Smooth muscle cell (in vitro differentiated cells): Measurements from ENCODE around the gene ST6GAL1. TPM values are rescaled to one million over a fixed set of nuclear protein-coding genes. Genes with fewer than 3 reads are reported as not detected.

Experiments used
- DNase-seq: peaks from one replicate; lab custom pipeline; 2025; ENCODE audit not compliant: unreplicated experiment; lab: John Stamatoyannopoulos, UW
- H2AFZ ChIP-seq: fragments of 200-600 bp; sonication (generic); 2 replicates; pipeline ENCODE4 v1.6.0; 2016; ENCODE audit warnings: antibody characterized with exemption, low read depth, mild to moderate bottlenecking
- H3F3A ChIP-seq: fragments of 200-600 bp; sonication (generic); 2 replicates; pipeline ENCODE4 v1.6.0; 2017; ENCODE audit warnings: antibody characterized with exemption, low read depth
- H3K27ac ChIP-seq: fragments of 200-600 bp; sonication (generic); 2 replicates; pipeline ENCODE4 v1.5.1; 2016; ENCODE audit warnings: low read depth, mild to moderate bottlenecking
- H3K27me3 ChIP-seq: fragments of 200-600 bp; sonication (generic); 2 replicates; pipeline ENCODE4 v1.6.1; 2016; ENCODE audit warnings: low read depth, mild to moderate bottlenecking
- H3K36me3 ChIP-seq: fragments of 200-600 bp; sonication (generic); 2 replicates; pipeline ENCODE4 v1.5.1; 2016; ENCODE audit warnings: low read depth
- H3K4me1 ChIP-seq: fragments of 200-600 bp; sonication (generic); 2 replicates; pipeline ENCODE4 v1.5.1; 2016; ENCODE audit warnings: low read depth
- H3K4me2 ChIP-seq: fragments of 200-600 bp; sonication (generic); 2 replicates; pipeline ENCODE4 v1.6.0; 2016; ENCODE audit warnings: mild to moderate bottlenecking
- H3K4me3 ChIP-seq: fragments of 200-600 bp; sonication (generic); 2 replicates; pipeline ENCODE4 v1.5.1; 2016; ENCODE audit warnings: mild to moderate bottlenecking
- H3K79me2 ChIP-seq: fragments of 200-600 bp; sonication (generic); 2 replicates; pipeline ENCODE4 v1.6.0; 2016; ENCODE audit warnings: low read depth, mild to moderate bottlenecking
- H3K9ac ChIP-seq: fragments of 200-600 bp; sonication (generic); 2 replicates; pipeline ENCODE4 v1.6.0; 2016; ENCODE audit warnings: low read depth
- H3K9me3 ChIP-seq: fragments of 200-600 bp; sonication (generic); replicated peaks from 2 replicates; pipeline ENCODE4 v1.5.1; 2016; ENCODE audit warnings: low read depth
- H4K20me1 ChIP-seq: fragments of 200-600 bp; sonication (generic); 2 replicates; pipeline ENCODE4 v1.6.0; 2016; ENCODE audit warnings: low read depth
- WGBS: methylation state at CpG from one replicate; pipeline ENCODE4 v1.1.7; 2016; ENCODE audit warnings: low lambda C conversion rate; 5-methylcytosine and 5-hydroxymethylcytosine counted together
- polyA plus RNA-seq: library from polyadenylated mRNA; unstranded; fragments of >200 nt; fragmentation: Nextera tagmentation; extraction: Ambion mirVana; gene quantifications from 2 replicates; pipeline ENCODE4 v1.2.1, GENCODE V29; 2016
- total RNA-seq: library from RNA; depleted of rRNA; stranded (reverse); fragments of >200 nt; gene quantifications from 2 replicates; pipeline ENCODE4 v1.2.3, GENCODE V29; 2014
- TF ChIP-seq, protein P1 (sequence below): fragments of 200-600 bp; sonication (generic); IDR thresholded peaks from 2 replicates; pipeline ENCODE4 v1.5.1; 2017; ENCODE audit warnings: borderline replicate concordance, mild to moderate bottlenecking, antibody characterized with exemption; ENCODE audit not compliant: insufficient read depth, poor library complexity, severe bottlenecking

The ST6GAL1 gene
- total and polyA plus RNA-seq, 2 experiments from 2014 or later = 3.5 to 8.9 TPM

- no peaks in the 10 kb centered on the region for H3K4me1 ChIP-seq
- no peak overlapping the region for H3K27ac ChIP-seq
- H3K9me3 ChIP-seq = peaks cover 20% of the 10 kb centered on the region
- TF ChIP-seq, protein P1, sequence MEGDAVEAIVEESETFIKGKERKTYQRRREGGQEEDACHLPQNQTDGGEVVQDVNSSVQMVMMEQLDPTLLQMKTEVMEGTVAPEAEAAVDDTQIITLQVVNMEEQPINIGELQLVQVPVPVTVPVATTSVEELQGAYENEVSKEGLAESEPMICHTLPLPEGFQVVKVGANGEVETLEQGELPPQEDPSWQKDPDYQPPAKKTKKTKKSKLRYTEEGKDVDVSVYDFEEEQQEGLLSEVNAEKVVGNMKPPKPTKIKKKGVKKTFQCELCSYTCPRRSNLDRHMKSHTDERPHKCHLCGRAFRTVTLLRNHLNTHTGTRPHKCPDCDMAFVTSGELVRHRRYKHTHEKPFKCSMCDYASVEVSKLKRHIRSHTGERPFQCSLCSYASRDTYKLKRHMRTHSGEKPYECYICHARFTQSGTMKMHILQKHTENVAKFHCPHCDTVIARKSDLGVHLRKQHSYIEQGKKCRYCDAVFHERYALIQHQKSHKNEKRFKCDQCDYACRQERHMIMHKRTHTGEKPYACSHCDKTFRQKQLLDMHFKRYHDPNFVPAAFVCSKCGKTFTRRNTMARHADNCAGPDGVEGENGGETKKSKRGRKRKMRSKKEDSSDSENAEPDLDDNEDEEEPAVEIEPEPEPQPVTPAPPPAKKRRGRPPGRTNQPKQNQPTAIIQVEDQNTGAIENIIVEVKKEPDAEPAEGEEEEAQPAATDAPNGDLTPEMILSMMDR = no peak
- no peak overlapping the region for H2AFZ ChIP-seq
- H3F3A ChIP-seq = no peaks in the 10 kb centered on the region
- no peaks in the 10 kb centered on the region for H4K20me1 ChIP-seq
- H3K79me2 ChIP-seq = no peaks in the 10 kb centered on the region
- no peak overlapping the region for H3K4me3 ChIP-seq
- H3K36me3 ChIP-seq = no peaks in the 10 kb centered on the region
- 99% methylated on average over 3 of the region's 3 CpGs for WGBS
- no peak overlapping the region for H3K4me2 ChIP-seq
- no peak overlapping the region for H3K9ac ChIP-seq
- no peaks in the 10 kb centered on the region for H3K27me3 ChIP-seq
- DNase-seq = no peak
Observed at GRCh38 chr3:187086831-187087230, 156.5 kb downstream of the ST6GAL1 start.

GRCh38 chr3:187088701-187089100 is 158.4 kb downstream of the ST6GAL1 start:
- no peak overlapping the region for H3K27ac ChIP-seq
- H3F3A ChIP-seq = no peaks in the 10 kb centered on the region
- no peaks in the 10 kb centered on the region for H3K4me1 ChIP-seq
- peaks cover 21% of the 10 kb centered on the region for H3K9me3 ChIP-seq
- H4K20me1 ChIP-seq = no peaks in the 10 kb centered on the region
- no peak for DNase-seq
- no peak overlapping the region for H3K4me2 ChIP-seq
- H3K4me3 ChIP-seq = no peak overlapping the region
- no peak overlapping the region for H3K9ac ChIP-seq
- H2AFZ ChIP-seq = no peak overlapping the region
- WGBS = 90% methylated on average over 1 of the region's 1 CpG
- no peaks in the 10 kb centered on the region for H3K36me3 ChIP-seq
- no peaks in the 10 kb centered on the region for H3K27me3 ChIP-seq
- TF ChIP-seq, protein P1 = no peak
- H3K79me2 ChIP-seq = no peaks in the 10 kb centered on the region

GRCh38 chr3:187093320-187093719 is 163.0 kb downstream of the ST6GAL1 start:
- 90% methylated on average over 1 of the region's 1 CpG for WGBS
- Histone ChIP-seq H3K9me3 (peaks cover 11% of the 10 kb centered on the region), H3K36me3 (no peaks in the 10 kb centered on the region), H2AFZ (no peak overlapping the region), H3K27me3 (no peaks in the 10 kb centered on the region), H3K4me2 (no peak overlapping the region), H3K4me1 (no peaks in the 10 kb centered on the region), H3K27ac (no peak overlapping the region), H3K4me3 (no peak overlapping the region), H3F3A (no peaks in the 10 kb centered on the region), H4K20me1 (no peaks in the 10 kb centered on the region), H3K9ac (no peak overlapping the region), H3K79me2 (no peaks in the 10 kb centered on the region)
- DNase-seq = no peak
- TF ChIP-seq, protein P1 = no peak

GRCh38 chr3:187098923-187099512 is 168.7 kb downstream of the ST6GAL1 start:
- no peak overlapping the region for H3K27ac ChIP-seq
- no peak overlapping the region for H3K4me2 ChIP-seq
- H3K79me2 ChIP-seq = no peaks in the 10 kb centered on the region
- H3K4me1 ChIP-seq = no peaks in the 10 kb centered on the region
- TF ChIP-seq, protein P1 = no peak
- no peaks in the 10 kb centered on the region for H3F3A ChIP-seq
- H4K20me1 ChIP-seq = no peaks in the 10 kb centered on the region
- no peaks in the 10 kb centered on the region for H3K27me3 ChIP-seq
- no peak overlapping the region for H3K4me3 ChIP-seq
- no peaks in the 10 kb centered on the region for H3K36me3 ChIP-seq
- no peak for DNase-seq
- no peak overlapping the region for H3K9ac ChIP-seq
- no peak overlapping the region for H2AFZ ChIP-seq
- H3K9me3 ChIP-seq = no peaks in the 10 kb centered on the region
- 90% methylated on average over 2 of the region's 2 CpGs for WGBS
